Fibroblast of mammary gland (primary cell): ENCODE data around the gene DNAH6.

Experiments used
- DNase-seq: peaks from one replicate; pipeline ENCODE4 v3.0.0-alpha.2; 2010; ENCODE audit warnings: low read depth
- H3K4me3 ChIP-seq: 2 replicates; pipeline ENCODE4 v1.5.1; 2011; ENCODE audit warnings: low read depth, mild to moderate bottlenecking, low read length, moderate library complexity; ENCODE audit not compliant: control insufficient read depth
- CTCF ChIP-seq: conservative IDR thresholded peaks from 2 replicates; pipeline ENCODE4 v1.5.1; 2011; ENCODE audit warnings: low read depth, low read length, inconsistent platforms; ENCODE audit not compliant: control insufficient read depth, insufficient read depth

DNAH6 gene

GRCh38 chr2:84807063-84807485 lies 290.8 kb downstream of the DNAH6 start:
- TF ChIP-seq CTCF: no peak
- no peak overlapping the region for H3K4me3 ChIP-seq
- DNase-seq: peak; percentile 97

- no peak for DNase-seq
- no peak for TF ChIP-seq CTCF
- no peak overlapping the region for H3K4me3 ChIP-seq
Observed at GRCh38 chr2:84808279-84808678, 292.0 kb downstream of the DNAH6 start.

- TF ChIP-seq CTCF: no peak
- DNase-seq: no peak
- H3K4me3 ChIP-seq: no peak overlapping the region
Observed at GRCh38 chr2:84811839-84812431, 295.6 kb downstream of the DNAH6 start.

GRCh38 chr2:84815146-84815545 lies 298.8 kb downstream of the DNAH6 start:
- TF ChIP-seq CTCF: no peak

GRCh38 chr2:84816426-84817026 lies 300.2 kb downstream of the DNAH6 start:
- no peak for TF ChIP-seq CTCF
- DNase-seq: no peak
- H3K4me3 ChIP-seq: no peak overlapping the region

More at GRCh38 chr2:84815146-84815545, 298.8 kb downstream of the DNAH6 start:
- DNase-seq: peak; percentile 67
- no peak overlapping the region for H3K4me3 ChIP-seq

- TF ChIP-seq CTCF: no peak
- no peak for DNase-seq
- no peak overlapping the region for H3K4me3 ChIP-seq
Observed at GRCh38 chr2:84817239-84817655, 300.9 kb downstream of the DNAH6 start.
